ENCODE measurements around the gene C17orf113.
A peak's percentile ranks its signal among the peaks of the same experiment; 100 is the strongest.

Gene C17orf113

GRCh38 chr17:42051013-42051400 is 606 bp upstream of the C17orf113 start:
- no peaks in the 10 kb centered on the region for H3K36me3 ChIP-seq (ENCODE audit: control insufficient read depth, insufficient read depth, low read length)
- H3K4me3 ChIP-seq (ENCODE audit: low read length), result peak overlapping the region; percentile 14
- H3K9me3 ChIP-seq (ENCODE audit: control insufficient read depth, low read length), result no peaks in the 10 kb centered on the region
- peaks cover 10% of the 10 kb centered on the region for H3K4me1 ChIP-seq (ENCODE audit: control insufficient read depth, insufficient read depth, low read length)
- peaks cover 32% of the 10 kb centered on the region for H3K27me3 ChIP-seq (ENCODE audit: control insufficient read depth, insufficient read depth, low read length)
- H3K9ac ChIP-seq (ENCODE audit: low read length), result peak overlapping the region; percentile 34

- H3K4me1 ChIP-seq (ENCODE audit: control insufficient read depth, insufficient read depth, low read length), result peaks cover 10% of the 10 kb centered on the region
- peak overlapping the region; percentile 74 for H3K9ac ChIP-seq (ENCODE audit: low read length)
- no peaks in the 10 kb centered on the region for H3K36me3 ChIP-seq (ENCODE audit: control insufficient read depth, insufficient read depth, low read length)
- H3K9me3 ChIP-seq (ENCODE audit: control insufficient read depth, low read length), result no peaks in the 10 kb centered on the region
- H3K27me3 ChIP-seq (ENCODE audit: control insufficient read depth, insufficient read depth, low read length), result peaks cover 27% of the 10 kb centered on the region
- H3K4me3 ChIP-seq (ENCODE audit: low read length), result peak overlapping the region; percentile 55
Observed at GRCh38 chr17:42049834-42050392, 488 bp downstream of the C17orf113 start.

- Histone ChIP-seq H3K27me3 (ENCODE audit: control insufficient read depth, insufficient read depth, low read length) (peaks cover 8% of the 10 kb centered on the region), H3K36me3 (ENCODE audit: control insufficient read depth, insufficient read depth, low read length) (no peaks in the 10 kb centered on the region), H3K9ac (ENCODE audit: low read length) (no peak overlapping the region), H3K4me1 (ENCODE audit: control insufficient read depth, insufficient read depth, low read length) (peaks cover 10% of the 10 kb centered on the region), H3K4me3 (ENCODE audit: low read length) (no peak overlapping the region), H3K9me3 (ENCODE audit: control insufficient read depth, low read length) (no peaks in the 10 kb centered on the region)
Observed at GRCh38 chr17:42047343-42047742, 3.1 kb downstream of the C17orf113 start.

- no peaks in the 10 kb centered on the region for H3K36me3 ChIP-seq (ENCODE audit: control insufficient read depth, insufficient read depth, low read length)
- peaks cover 6% of the 10 kb centered on the region for H3K4me1 ChIP-seq (ENCODE audit: control insufficient read depth, insufficient read depth, low read length)
- no peaks in the 10 kb centered on the region for H3K27me3 ChIP-seq (ENCODE audit: control insufficient read depth, insufficient read depth, low read length)
- no peak overlapping the region for H3K4me3 ChIP-seq (ENCODE audit: low read length)
- H3K9me3 ChIP-seq (ENCODE audit: control insufficient read depth, low read length), result no peaks in the 10 kb centered on the region
- no peak overlapping the region for H3K9ac ChIP-seq (ENCODE audit: low read length)
Observed at GRCh38 chr17:42045719-42046118, 4.7 kb downstream of the C17orf113 start.

GRCh38 chr17:42042598-42043319 is 7.6 kb downstream of the C17orf113 start:
- Histone ChIP-seq H3K36me3 (ENCODE audit: control insufficient read depth, insufficient read depth, low read length) (no peaks in the 10 kb centered on the region), H3K4me1 (ENCODE audit: control insufficient read depth, insufficient read depth, low read length) (no peaks in the 10 kb centered on the region), H3K4me3 (ENCODE audit: low read length) (no peak overlapping the region), H3K27me3 (ENCODE audit: control insufficient read depth, insufficient read depth, low read length) (peaks cover 2% of the 10 kb centered on the region), H3K9me3 (ENCODE audit: control insufficient read depth, low read length) (no peaks in the 10 kb centered on the region), H3K9ac (ENCODE audit: low read length) (no peak overlapping the region)

GRCh38 chr17:42041619-42042018 is 8.8 kb downstream of the C17orf113 start:
- Histone ChIP-seq H3K4me1 (ENCODE audit: control insufficient read depth, insufficient read depth, low read length) (no peaks in the 10 kb centered on the region), H3K4me3 (ENCODE audit: low read length) (no peak overlapping the region), H3K36me3 (ENCODE audit: control insufficient read depth, insufficient read depth, low read length) (no peaks in the 10 kb centered on the region), H3K9me3 (ENCODE audit: control insufficient read depth, low read length) (no peaks in the 10 kb centered on the region), H3K27me3 (ENCODE audit: control insufficient read depth, insufficient read depth, low read length) (peaks cover 2% of the 10 kb centered on the region), H3K9ac (ENCODE audit: low read length) (no peak overlapping the region)

GRCh38 chr17:42040818-42041217 is 9.6 kb downstream of the C17orf113 start:
- Histone ChIP-seq H3K9me3 (ENCODE audit: control insufficient read depth, low read length) (no peaks in the 10 kb centered on the region), H3K36me3 (ENCODE audit: control insufficient read depth, insufficient read depth, low read length) (no peaks in the 10 kb centered on the region), H3K4me3 (ENCODE audit: low read length) (no peak overlapping the region), H3K4me1 (ENCODE audit: control insufficient read depth, insufficient read depth, low read length) (no peaks in the 10 kb centered on the region), H3K9ac (ENCODE audit: low read length) (no peak overlapping the region), H3K27me3 (ENCODE audit: control insufficient read depth, insufficient read depth, low read length) (peaks cover 2% of the 10 kb centered on the region)

GRCh38 chr17:42039794-42040763 is 10.3 kb downstream of the C17orf113 start:
- Histone ChIP-seq H3K9ac (ENCODE audit: low read length) (no peak overlapping the region), H3K27me3 (ENCODE audit: control insufficient read depth, insufficient read depth, low read length) (peaks cover 2% of the 10 kb centered on the region), H3K4me1 (ENCODE audit: control insufficient read depth, insufficient read depth, low read length) (no peaks in the 10 kb centered on the region), H3K4me3 (ENCODE audit: low read length) (no peak overlapping the region), H3K36me3 (ENCODE audit: control insufficient read depth, insufficient read depth, low read length) (no peaks in the 10 kb centered on the region), H3K9me3 (ENCODE audit: control insufficient read depth, low read length) (no peaks in the 10 kb centered on the region)

GRCh38 chr17:42038221-42038973 is 12.0 kb downstream of the C17orf113 start:
- Histone ChIP-seq H3K9me3 (ENCODE audit: control insufficient read depth, low read length) (no peaks in the 10 kb centered on the region), H3K36me3 (ENCODE audit: control insufficient read depth, insufficient read depth, low read length) (no peaks in the 10 kb centered on the region), H3K27me3 (ENCODE audit: control insufficient read depth, insufficient read depth, low read length) (peaks cover 2% of the 10 kb centered on the region), H3K9ac (ENCODE audit: low read length) (no peak overlapping the region), H3K4me3 (ENCODE audit: low read length) (no peak overlapping the region), H3K4me1 (ENCODE audit: control insufficient read depth, insufficient read depth, low read length) (no peaks in the 10 kb centered on the region)

- Histone ChIP-seq H3K9me3 (ENCODE audit: control insufficient read depth, low read length) (no peaks in the 10 kb centered on the region), H3K27me3 (ENCODE audit: control insufficient read depth, insufficient read depth, low read length) (no peaks in the 10 kb centered on the region), H3K4me3 (ENCODE audit: low read length) (no peak overlapping the region), H3K9ac (ENCODE audit: low read length) (no peak overlapping the region), H3K36me3 (ENCODE audit: control insufficient read depth, insufficient read depth, low read length) (no peaks in the 10 kb centered on the region), H3K4me1 (ENCODE audit: control insufficient read depth, insufficient read depth, low read length) (no peaks in the 10 kb centered on the region)
Observed at GRCh38 chr17:42034059-42034458, 16.3 kb downstream of the C17orf113 start.

- Histone ChIP-seq H3K27me3 (ENCODE audit: control insufficient read depth, insufficient read depth, low read length) (peaks cover 9% of the 10 kb centered on the region), H3K4me1 (ENCODE audit: control insufficient read depth, insufficient read depth, low read length) (no peaks in the 10 kb centered on the region), H3K9ac (ENCODE audit: low read length) (no peak overlapping the region), H3K9me3 (ENCODE audit: control insufficient read depth, low read length) (no peaks in the 10 kb centered on the region), H3K36me3 (ENCODE audit: control insufficient read depth, insufficient read depth, low read length) (no peaks in the 10 kb centered on the region), H3K4me3 (ENCODE audit: low read length) (no peak overlapping the region)
Observed at GRCh38 chr17:42031584-42031983, 18.8 kb downstream of the C17orf113 start.

All from mucosa of stomach (tissue), 1 donor.